SH-SY5Y (cell line): ENCODE results near the gene DEGS2.

Experiments
- GATA2 ChIP-seq: IDR thresholded peaks from 2 replicates; pipeline ENCODE4 v1.6.1; 2011; ENCODE audit warnings: mild to moderate bottlenecking, low read depth, low read length
- GATA3 ChIP-seq: IDR thresholded peaks from 2 replicates; pipeline ENCODE4 v1.6.1; 2011; ENCODE audit warnings: low read depth, mild to moderate bottlenecking, low read length, moderate library complexity

DNA sequence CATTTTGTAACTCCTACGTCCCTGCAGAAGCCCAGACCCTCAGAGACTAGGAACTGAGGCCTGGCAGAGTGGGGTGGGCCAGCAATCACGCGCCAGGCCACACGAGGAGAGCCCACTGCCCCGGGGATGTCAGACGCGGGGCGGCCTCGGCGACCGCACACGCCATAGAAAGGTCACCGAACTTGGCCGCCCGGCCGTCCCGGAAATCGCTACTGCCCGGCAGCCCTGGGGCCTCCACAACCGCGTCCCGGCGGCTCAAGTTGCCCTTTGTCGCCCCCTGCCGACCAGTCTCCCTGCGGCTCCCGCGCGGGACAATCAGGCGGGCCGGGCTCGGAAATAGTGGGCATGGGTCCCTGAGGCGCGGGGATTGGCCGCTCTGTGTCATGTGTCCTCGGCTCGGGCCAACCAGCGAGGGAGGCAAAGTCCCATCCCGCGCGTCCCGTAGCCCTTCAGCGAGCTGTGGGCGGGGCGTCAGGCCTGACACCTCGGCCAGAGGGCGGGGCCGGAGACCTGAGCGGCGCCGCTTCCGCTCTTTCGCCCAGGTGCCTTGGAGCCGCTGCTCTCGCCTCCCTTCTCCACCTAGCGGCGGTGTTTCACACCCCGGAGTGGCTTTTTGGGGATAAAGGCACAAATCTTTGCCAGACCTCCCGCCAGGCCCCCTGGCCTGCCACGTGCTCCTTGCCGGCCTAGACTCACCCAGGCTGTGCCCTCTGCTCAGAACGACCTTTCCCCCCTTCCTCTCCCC is 33.4 kb upstream of the DEGS2 start:
- TF ChIP-seq GATA3: no peak
- no peak for TF ChIP-seq GATA2
